Right lobe of liver (tissue), 6 donors: Measurements from ENCODE around the gene ACOX3. TPM values are rescaled to one million over a fixed set of nuclear protein-coding genes. Genes with fewer than 3 reads are reported as not detected.
"Not testable (repeated sequence)": the region's sequence is repeated elsewhere in the genome, so short reads cannot be mapped to it uniquely, and the experiment has no call there.

Source experiments
- ATAC-seq, 4 donors: fragments of 200-7000 bp; cut with Tn5 transposase; one replicate each; pipeline ENCODE4 v1.9.1; 2020; ENCODE audit warnings: mild to moderate bottlenecking in 4 of 4, moderate library complexity in 4 of 4
- DNase-seq, 3 donors: peaks; one replicate each; pipeline ENCODE4 v3.0.0-alpha.2; 2020
- H3K27ac ChIP-seq, 3 donors: fragments of 200-600 bp; one replicate each; pipeline ENCODE4 v1.8.0; 2022
- H3K27me3 ChIP-seq, 2 donors: fragments of 200-600 bp; one replicate each; pipeline ENCODE4 v1.8.0; 2022
- H3K36me3 ChIP-seq, 4 donors: fragments of 200-600 bp; sonication (generic) in 1 of 4; one replicate each; pipeline versions ENCODE4 v1.5.1 to v1.8.0; 2017 to 2022; ENCODE audit warnings: control low read depth in 1 of 4
- H3K4me1 ChIP-seq, 4 donors: fragments of 200-600 bp; sonication (generic) in 1 of 4; one replicate each; pipeline versions ENCODE4 v1.5.1 to v1.8.0; 2017 to 2022; ENCODE audit warnings: control low read depth in 1 of 4
- H3K4me3 ChIP-seq, 3 donors: fragments of 200-600 bp; one replicate each; pipeline ENCODE4 v1.8.0; 2022
- H3K9me3 ChIP-seq, 4 donors: fragments of 200-600 bp; sonication (generic) in 1 of 4; one replicate each; pipeline versions ENCODE4 v1.5.1 to v1.8.0; 2017 to 2022; ENCODE audit warnings: control low read depth in 1 of 4
- POLR2A ChIP-seq: fragments of 450-650 bp; IDR thresholded peaks from one replicate; pipeline ENCODE4 v1.6.1; 2017; ENCODE audit warnings: antibody characterized with exemption, mild to moderate bottlenecking
- WGBS: methylation state at CpG from one replicate; pipeline ENCODE4 v1.1.6; 2018; ENCODE audit warnings: low coverage, low lambda C conversion rate; ENCODE audit not compliant: insufficient coverage; ENCODE audit errors: missing lambda C conversion rate; 5-methylcytosine and 5-hydroxymethylcytosine counted together
- intact Hi-C, 2 donors: fragments of 100-400 bp; cut with DNase I; formaldehyde crosslinking; loops; one replicate each; pipeline versions ENCODE4 v1.11.2 to v1.14.1; 2022
- total RNA-seq, 6 experiments: library from RNA; depleted of rRNA in 2 of 6; stranded (reverse); fragments of >200 nt in 2 of 6; fragmentation: NEBNext Ultra II Directional in 3 of 6; extraction: Animal tissue kit (Norgen Biotek cat#: 25700) in 3 of 6; gene quantifications; one replicate each; pipeline versions ENCODE4 v1.1.0 to v1.2.4, GENCODE V29; 2016 to 2023
- TF ChIP-seq, protein P1 (sequence below), 4 donors: fragments of 200-600 bp in 3 of 4; fragments of 450-650 bp in 1 of 4; IDR thresholded peaks; one replicate each; pipeline versions ENCODE4 v1.5.1 to v1.8.0; 2016 to 2022; ENCODE audit warnings: antibody characterized with exemption in 4 of 4, mild to moderate bottlenecking in 2 of 4
- donor health status: DM: no; HTN: yes; CAD: no.
- donor health status: DM: no; HTN: no; CAD: no.
- donor health status: DM: no; HTN: no; CAD: no.
- donor health status: DM: no; HTN: yes; CAD: no.
- donor health status: DM: no; HTN: yes; CAD: no.

Gene ACOX3
- total RNA-seq, 6 experiments from 2014 or later, result 18.5 to 36.9 (median 21.9) TPM

GRCh38 chr4:8387615-8388527, 52.7 kb downstream of the ACOX3 start:
- Histone ChIP-seq H3K9me3 (no peaks in the 10 kb centered on the region), H3K36me3 (peaks cover 0 to 19% (median 0%) of the 10 kb centered on the region in 4 donors), H3K4me1 (peaks cover 0 to 3% (median 0%) of the 10 kb centered on the region in 4 donors), H3K27ac (no peak overlapping the region), H3K4me3 (no peak overlapping the region), H3K27me3 (no peaks in the 10 kb centered on the region)
- no peak for DNase-seq
- intact Hi-C loops, result no loop called here
- 95% methylated on average over 4 of the region's 33 CpGs for WGBS
- TF ChIP-seq POLR2A, result no peak
- TF ChIP-seq, protein P1, sequence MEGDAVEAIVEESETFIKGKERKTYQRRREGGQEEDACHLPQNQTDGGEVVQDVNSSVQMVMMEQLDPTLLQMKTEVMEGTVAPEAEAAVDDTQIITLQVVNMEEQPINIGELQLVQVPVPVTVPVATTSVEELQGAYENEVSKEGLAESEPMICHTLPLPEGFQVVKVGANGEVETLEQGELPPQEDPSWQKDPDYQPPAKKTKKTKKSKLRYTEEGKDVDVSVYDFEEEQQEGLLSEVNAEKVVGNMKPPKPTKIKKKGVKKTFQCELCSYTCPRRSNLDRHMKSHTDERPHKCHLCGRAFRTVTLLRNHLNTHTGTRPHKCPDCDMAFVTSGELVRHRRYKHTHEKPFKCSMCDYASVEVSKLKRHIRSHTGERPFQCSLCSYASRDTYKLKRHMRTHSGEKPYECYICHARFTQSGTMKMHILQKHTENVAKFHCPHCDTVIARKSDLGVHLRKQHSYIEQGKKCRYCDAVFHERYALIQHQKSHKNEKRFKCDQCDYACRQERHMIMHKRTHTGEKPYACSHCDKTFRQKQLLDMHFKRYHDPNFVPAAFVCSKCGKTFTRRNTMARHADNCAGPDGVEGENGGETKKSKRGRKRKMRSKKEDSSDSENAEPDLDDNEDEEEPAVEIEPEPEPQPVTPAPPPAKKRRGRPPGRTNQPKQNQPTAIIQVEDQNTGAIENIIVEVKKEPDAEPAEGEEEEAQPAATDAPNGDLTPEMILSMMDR (IDR thresholded peaks at IDR 0.05), result no peak
- ATAC-seq, result no peak

GRCh38 chr4:8387194-8387593, 53.3 kb downstream of the ACOX3 start:
- no peak overlapping the region for H3K27ac ChIP-seq
- no peaks in the 10 kb centered on the region for H3K27me3 ChIP-seq
- H3K9me3 ChIP-seq, result no peaks in the 10 kb centered on the region
- 95% methylated on average over 6 of the region's 22 CpGs for WGBS
- TF ChIP-seq, protein P1 (IDR thresholded peaks at IDR 0.05), result no peak
- peaks cover 0 to 18% (median 0%) of the 10 kb centered on the region in 4 donors for H3K36me3 ChIP-seq
- no peak overlapping the region for H3K4me3 ChIP-seq
- intact Hi-C loops, result no loop called here
- peaks cover 0 to 3% (median 0%) of the 10 kb centered on the region in 4 donors for H3K4me1 ChIP-seq
- ATAC-seq (no peak), DNase-seq (peak in 1 of 3 donors; percentile 42)

- Histone ChIP-seq H3K4me3 (no peak overlapping the region), H3K9me3 (no peaks in the 10 kb centered on the region), H3K27ac (no peak overlapping the region), H3K27me3 (no peaks in the 10 kb centered on the region), H3K36me3 (peaks cover 0 to 14% (median 0%) of the 10 kb centered on the region in 4 donors), H3K4me1 (peaks cover 0 to 3% (median 0%) of the 10 kb centered on the region in 4 donors)
- TF ChIP-seq POLR2A, result no peak
- ATAC-seq (no peak), DNase-seq (peak in 1 of 3 donors; percentile 44)
- intact Hi-C loops, result no loop called here
- no CpG with 5 or more reads among the region's 24 CpGs for WGBS
Observed at GRCh38 chr4:8386731-8387130, 53.8 kb downstream of the ACOX3 start.

DNA sequence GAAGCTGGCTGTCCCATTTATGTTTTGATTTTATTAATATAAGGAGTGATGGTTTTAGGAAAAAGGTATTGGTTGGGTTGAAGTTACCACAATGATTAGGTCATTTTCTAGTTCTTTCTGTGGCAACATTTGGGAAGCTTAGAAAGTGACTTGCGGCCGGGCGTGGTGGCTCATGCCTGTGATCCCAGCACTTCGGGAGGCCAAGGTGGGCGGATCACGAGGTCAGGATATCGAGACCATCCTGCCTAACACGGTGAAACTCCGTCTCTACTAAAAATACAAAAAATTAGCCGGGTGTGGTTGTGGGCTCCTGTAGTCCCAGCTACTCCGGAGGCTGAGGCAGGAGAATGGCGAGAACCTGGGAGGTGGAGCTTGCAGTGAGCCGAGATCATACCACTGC, 54.4 kb downstream of the ACOX3 start:
- 95% methylated on average over 10 of the region's 13 CpGs for WGBS
- not testable (repeated sequence) for H3K36me3 ChIP-seq

GRCh38 chr4:8385611-8386010, 54.9 kb downstream of the ACOX3 start:
- H3K4me1 ChIP-seq, result peaks cover 0 to 3% (median 0%) of the 10 kb centered on the region in 4 donors
- no peaks in the 10 kb centered on the region for H3K27me3 ChIP-seq
- ATAC-seq (no peak), DNase-seq (no peak)
- H3K27ac ChIP-seq, result no peak overlapping the region
- intact Hi-C loops, result no loop called here
- H3K4me3 ChIP-seq, result no peak overlapping the region
- TF ChIP-seq, protein P1 (IDR thresholded peaks at IDR 0.05), result no peak
- TF ChIP-seq POLR2A, result no peak
- WGBS, result 80% methylated on average over 3 of the region's 11 CpGs
- no peaks in the 10 kb centered on the region for H3K9me3 ChIP-seq
- peaks cover 0 to 8% (median 0%) of the 10 kb centered on the region in 4 donors for H3K36me3 ChIP-seq

More for the DNA sequence above, 54.4 kb downstream of the ACOX3 start:
- H3K9me3 ChIP-seq, ATAC-seq, H3K4me1 ChIP-seq, H3K27ac ChIP-seq, DNase-seq, intact Hi-C loops, H3K27me3 ChIP-seq, H3K4me3 ChIP-seq: not testable (repeated sequence)
